ENCODE data around the gene OTOGL.
A peak's percentile ranks its signal among the peaks of the same experiment; 100 is the strongest.

Gene OTOGL

GRCh38 chr12:80373666-80374065 is 274.3 kb downstream of the OTOGL start:
- no peak for DNase-seq (ENCODE audit: low spot score)

- no peak for DNase-seq (ENCODE audit: low spot score)
Measured at GRCh38 chr12:80374615-80375014, 275.3 kb downstream of the OTOGL start.

GRCh38 chr12:80377140-80377794 is 277.9 kb downstream of the OTOGL start:
- DNase-seq (ENCODE audit: low spot score), result no peak

GRCh38 chr12:80381121-80381520 is 281.8 kb downstream of the OTOGL start:
- DNase-seq (ENCODE audit: low spot score), result no peak

- no peak for DNase-seq (ENCODE audit: low spot score)
Measured at GRCh38 chr12:80382254-80382653, 282.9 kb downstream of the OTOGL start.

GRCh38 chr12:80400571-80400991 is 301.2 kb downstream of the OTOGL start:
- no peak for DNase-seq (ENCODE audit: low spot score)

GRCh38 chr12:80401191-80401590 is 301.9 kb downstream of the OTOGL start:
- DNase-seq (ENCODE audit: low spot score), result no peak

GRCh38 chr12:80404629-80405028 is 305.3 kb downstream of the OTOGL start:
- DNase-seq (ENCODE audit: low spot score), result no peak

GRCh38 chr12:80406253-80406652 is 306.9 kb downstream of the OTOGL start:
- no peak for DNase-seq (ENCODE audit: low spot score)

- no peak for DNase-seq (ENCODE audit: low spot score)
Measured at GRCh38 chr12:80411787-80412186, 312.4 kb downstream of the OTOGL start.

GRCh38 chr12:80412343-80412953 is 313.1 kb downstream of the OTOGL start:
- peak; percentile 42 for DNase-seq (ENCODE audit: low spot score)

- DNase-seq (ENCODE audit: low spot score), result no peak
Measured at GRCh38 chr12:80413462-80413861, 314.1 kb downstream of the OTOGL start.

GRCh38 chr12:80415466-80415865 is 316.1 kb downstream of the OTOGL start:
- DNase-seq (ENCODE audit: low spot score), result no peak

- no peak for DNase-seq (ENCODE audit: low spot score)
Measured at GRCh38 chr12:80419644-80420043, 320.3 kb downstream of the OTOGL start.

- no peak for DNase-seq (ENCODE audit: low spot score)
Measured at GRCh38 chr12:80420075-80420474, 320.7 kb downstream of the OTOGL start.

- DNase-seq (ENCODE audit: low spot score), result no peak
Measured at GRCh38 chr12:80422550-80422949, 323.2 kb downstream of the OTOGL start.

All from activated CD4-positive, alpha-beta T cell treated with anti-CD3 and anti-CD28 coated beads, Interleukin-2, Interleukin-4, amounts not matched to agents 100 ng/mL and 50 ng/mL, durations not matched to agents 16 hours and 8 hours (primary cell).